GM19240 (cell line): ENCODE measurements around the gene MRPL28.
"Not testable (repeated sequence)": the region's sequence is repeated elsewhere in the genome, so short reads cannot be mapped to it uniquely, and the experiment has no call there.

ENCODE experiments used
- DNase-seq: peaks from one replicate; pipeline ENCODE4 v3.0.0; 2011; ENCODE audit warnings: low spot score; ENCODE audit not compliant: insufficient read length

The MRPL28 gene

DNA sequence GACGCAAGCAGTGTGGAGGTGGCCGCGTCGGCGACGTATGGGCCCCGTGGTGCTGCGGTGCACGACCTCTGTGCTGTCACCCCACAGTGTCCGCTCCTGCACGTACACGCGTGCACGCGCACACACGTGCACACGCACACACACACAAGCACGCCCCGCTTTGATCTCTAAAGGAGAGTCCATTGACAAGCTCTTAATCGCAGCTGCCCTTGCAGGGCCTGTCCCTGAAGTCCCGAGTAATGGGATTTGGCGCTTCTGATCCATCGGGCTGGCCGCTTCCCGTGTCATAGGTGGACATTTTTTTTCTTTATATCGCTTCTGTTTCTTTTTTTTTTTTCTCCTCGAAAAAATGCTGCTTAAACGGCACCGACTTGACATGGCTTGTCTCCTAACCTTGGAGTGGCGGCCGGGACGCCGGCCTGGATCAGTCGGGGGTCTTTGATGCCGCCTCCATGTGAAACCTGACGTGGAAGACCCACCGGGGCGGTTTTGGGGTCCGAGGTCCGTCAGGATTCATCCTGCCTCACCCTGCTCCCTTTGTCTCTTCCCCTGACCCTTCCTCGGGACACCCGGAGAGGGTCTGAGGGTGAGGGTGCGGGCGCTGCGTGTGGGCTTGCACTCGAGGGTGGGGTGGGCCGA is 9.5 kb downstream of the MRPL28 start:
- no peak for DNase-seq

DNA sequence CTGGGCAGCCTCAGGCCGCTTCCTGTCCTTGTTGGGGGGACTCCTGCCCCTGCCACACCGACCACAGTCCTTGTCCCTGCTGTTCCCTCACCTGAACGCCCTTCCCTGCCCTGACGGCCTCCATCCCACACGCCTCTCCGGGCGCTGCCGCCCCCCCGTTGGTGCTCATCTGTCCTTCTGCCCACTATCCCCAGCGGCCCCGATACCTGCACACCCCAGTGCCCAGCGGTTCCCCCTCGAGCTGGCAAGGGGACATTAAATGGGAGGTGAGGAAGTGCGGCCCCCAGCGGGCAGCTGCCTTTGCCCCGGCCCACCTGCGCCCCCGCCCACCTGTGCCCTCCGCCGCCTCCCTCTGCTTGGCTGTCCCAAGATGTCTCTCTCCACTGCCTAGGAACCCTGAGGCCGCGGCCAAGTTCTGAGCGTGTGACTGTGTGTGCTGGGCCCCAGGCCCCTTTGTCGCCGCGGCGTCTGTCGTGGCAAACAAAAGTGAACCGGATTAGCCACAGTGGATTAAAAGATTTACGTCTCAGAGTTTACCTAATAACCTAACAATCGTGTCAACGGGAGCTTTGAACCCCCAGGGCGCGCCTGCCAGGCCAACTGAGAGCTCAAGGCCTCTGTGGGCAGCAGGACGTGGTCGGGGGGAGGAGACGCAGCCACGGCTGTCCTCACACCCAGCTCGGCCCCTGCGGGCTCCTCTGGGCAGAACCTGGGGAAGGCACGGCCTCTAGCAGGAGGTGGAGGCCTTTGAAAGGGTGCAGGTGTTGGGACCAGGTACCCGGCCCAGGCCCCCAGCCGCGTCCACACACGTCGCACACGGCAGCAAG is 10.3 kb downstream of the MRPL28 start:
- DNase-seq = no peak

GRCh38 chr16:359067-359763 is 11.1 kb downstream of the MRPL28 start:
- no peak for DNase-seq

- no peak for DNase-seq
Observed at GRCh38 chr16:356741-357140, 13.6 kb downstream of the MRPL28 start.

GRCh38 chr16:354971-355461 is 15.3 kb downstream of the MRPL28 start:
- DNase-seq = no peak

DNA sequence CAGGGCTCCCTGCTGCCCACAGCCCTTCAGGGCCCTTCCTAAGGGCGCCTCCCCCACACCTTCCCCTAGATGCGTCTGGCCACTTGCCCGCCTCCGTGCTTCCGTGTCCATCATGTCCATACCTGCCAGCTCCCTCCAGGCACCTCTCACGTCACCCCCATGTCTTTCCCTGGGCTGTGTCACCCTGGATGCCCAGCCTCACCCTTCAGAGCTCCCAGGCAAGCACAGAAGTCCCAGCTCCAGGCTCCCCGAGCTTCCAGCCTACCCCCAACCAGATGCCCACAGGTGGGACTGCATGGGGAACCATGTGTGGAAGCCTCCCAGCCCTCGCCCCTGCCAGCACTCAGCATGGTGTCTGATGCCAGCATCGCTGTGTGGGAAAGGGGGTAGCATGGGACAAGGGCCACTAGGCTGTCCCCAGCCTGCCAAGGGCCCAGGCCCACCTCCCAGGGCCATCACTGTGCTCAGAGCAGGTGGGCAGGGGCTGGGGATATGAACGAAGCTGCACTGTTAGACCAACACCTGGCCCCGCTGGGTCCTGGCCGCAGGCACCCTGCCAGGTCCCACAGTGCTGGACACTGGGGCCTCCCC is 16.0 kb downstream of the MRPL28 start:
- DNase-seq = no peak

DNA sequence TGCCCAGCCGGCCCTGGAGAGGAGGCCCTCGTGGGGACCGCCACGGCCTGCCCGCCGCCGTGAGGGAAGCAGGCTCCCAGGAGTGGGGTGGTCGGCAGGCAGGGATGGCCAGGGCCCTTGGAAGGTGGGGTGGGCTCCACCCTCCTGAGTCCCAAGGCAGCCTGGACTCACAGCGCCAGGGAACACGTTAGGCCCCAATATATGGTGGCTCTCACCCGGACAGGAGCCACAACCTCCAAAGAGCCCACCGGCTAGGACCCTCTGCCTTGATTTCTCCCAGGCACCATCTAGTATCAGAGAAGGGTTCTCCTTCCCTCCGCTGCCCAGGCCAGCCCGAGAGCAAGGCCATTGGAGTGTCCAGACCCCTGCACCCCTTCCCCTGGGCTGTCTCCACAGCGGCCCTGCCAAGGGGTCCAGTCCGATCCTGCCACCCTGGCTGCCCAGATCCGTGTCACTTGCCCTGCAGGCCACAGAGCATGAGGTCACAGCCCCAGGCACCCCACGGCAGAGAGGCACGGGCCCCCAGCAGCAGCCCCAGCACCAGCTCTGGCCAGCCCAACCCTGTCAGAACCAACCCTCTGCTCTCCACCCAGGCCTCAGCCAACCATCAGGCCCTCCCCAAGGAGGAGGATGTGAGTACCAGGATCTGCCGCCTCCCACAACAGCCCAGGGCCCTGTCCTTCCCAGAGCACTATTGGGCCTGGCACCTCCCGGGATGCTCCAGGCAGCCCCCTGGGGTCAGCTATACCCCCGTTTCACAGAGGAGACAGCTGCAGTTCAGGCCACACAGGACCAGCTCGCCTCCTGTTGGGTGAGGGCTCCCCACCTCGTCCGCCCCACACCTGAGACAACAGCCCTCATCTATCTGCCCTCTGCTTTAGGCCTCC is 16.7 kb downstream of the MRPL28 start:
- no peak for DNase-seq

DNA sequence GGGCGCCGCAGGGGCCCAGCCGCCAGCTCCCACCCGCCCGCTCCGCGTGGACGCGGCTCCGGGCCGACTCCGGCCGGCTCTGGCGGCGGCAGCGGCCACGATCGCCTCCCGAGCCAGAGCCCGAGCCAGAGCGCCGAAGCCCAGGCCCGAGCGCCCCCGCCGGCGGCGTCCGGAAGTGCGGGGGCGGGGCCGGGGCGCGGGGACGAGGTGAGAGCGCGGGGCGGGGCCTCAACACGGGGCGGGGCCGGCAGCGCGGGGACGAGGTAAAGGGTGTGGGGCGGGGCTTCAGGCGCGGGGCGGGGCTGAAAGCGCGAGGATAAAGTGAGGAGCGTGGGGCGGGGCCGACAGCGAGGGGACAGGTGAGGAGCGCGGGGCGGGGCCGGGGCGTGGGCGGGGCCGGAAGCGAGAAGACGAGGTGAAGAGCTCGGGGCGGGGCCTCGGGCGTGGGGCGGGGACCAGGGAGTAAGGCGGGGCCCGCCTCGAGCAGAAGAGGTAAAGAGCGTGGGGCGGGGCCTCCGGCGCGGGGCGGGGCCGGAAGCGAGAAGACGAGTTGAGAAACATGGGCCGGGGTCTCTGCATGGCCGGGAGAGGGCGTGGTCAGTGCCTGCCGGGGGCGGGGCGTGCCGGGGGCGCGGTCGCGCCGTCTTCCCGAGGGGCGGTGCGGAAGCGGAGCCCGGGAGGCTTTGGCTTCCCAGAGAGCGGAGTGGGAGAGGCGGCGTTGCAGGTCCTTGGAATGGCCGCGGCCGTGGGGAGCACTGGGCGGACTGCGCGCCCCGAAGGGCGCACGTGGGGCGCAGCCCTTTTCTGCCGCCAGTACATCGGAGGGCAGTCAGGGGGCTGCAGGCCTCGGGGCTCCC is 17.6 kb downstream of the MRPL28 start, which contains the start of gene AXIN1:
Gene AXIN1 (minus strand): TSS at position 177 of the 857 bp plus-strand sequence. CDS start 5,698 bp downstream, outside the sequence.
- DNase-seq = peak; percentile 91

- DNase-seq = no peak
Observed at GRCh38 chr16:351804-352520, 18.4 kb downstream of the MRPL28 start.

GRCh38 chr16:350203-350602 is 20.1 kb downstream of the MRPL28 start:
- DNase-seq = no peak

DNA sequence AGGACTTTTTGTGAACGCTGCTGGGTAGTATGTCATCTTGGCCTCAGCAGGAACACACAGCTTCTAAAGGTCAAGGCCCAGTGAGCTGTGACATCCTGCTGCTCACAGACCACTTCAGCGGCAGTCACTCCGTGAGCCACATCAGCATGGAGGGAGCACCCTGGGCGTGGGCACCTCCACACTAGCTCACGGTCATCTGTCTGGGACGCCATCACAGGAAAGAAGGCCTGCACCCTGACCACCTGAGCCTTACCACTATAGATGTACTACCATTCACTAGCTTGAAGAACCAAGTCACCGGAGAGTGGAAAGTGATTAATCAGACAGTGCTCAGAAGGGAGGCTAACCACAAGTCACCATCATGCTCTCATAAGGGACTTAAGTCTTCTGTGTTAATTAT is 21.1 kb downstream of the MRPL28 start:
- DNase-seq = no peak

DNA sequence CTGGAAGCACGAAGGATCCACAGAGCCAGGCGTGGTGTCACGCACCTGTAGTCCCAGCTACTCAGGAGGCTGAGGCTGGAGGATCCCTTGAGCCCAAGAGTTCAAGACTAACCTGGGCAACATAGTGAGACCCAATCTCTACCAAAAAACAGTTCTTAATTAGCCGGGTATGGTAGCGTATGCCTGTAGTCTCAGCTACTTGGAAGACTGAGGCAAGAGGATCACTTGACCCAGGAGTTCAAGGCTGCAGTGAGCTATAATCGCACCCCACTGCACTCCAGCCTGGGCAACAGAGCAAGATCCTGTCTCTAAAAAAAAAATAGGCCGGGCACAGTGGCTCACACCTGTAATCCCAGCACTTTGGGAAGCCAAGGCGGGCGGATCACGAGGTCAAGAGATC is 21.8 kb downstream of the MRPL28 start:
- not testable (repeated sequence) for DNase-seq

DNA sequence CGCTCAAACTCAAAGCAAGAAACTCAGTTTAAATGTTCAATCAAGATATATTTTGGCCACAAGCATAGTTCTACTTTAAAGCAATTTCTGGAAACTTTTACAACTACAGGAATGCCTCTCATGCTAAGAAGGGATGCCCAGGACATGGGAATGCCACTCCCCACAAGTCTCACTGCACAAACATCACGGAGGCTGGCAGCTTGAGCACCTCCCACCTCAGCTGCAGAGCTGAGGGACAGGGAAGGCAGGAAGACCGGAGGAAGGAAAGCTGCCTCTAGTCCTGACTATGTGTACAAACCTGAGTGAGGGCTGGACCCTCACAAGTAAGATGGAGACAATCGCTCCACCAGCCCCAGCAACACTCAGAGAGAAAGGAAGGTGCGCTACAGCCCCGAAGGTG is 23.1 kb downstream of the MRPL28 start:
- no peak for DNase-seq

GRCh38 chr16:346587-346986 is 23.8 kb downstream of the MRPL28 start:
- DNase-seq = no peak

GRCh38 chr16:345772-346171 is 24.6 kb downstream of the MRPL28 start:
- DNase-seq = no peak

DNA sequence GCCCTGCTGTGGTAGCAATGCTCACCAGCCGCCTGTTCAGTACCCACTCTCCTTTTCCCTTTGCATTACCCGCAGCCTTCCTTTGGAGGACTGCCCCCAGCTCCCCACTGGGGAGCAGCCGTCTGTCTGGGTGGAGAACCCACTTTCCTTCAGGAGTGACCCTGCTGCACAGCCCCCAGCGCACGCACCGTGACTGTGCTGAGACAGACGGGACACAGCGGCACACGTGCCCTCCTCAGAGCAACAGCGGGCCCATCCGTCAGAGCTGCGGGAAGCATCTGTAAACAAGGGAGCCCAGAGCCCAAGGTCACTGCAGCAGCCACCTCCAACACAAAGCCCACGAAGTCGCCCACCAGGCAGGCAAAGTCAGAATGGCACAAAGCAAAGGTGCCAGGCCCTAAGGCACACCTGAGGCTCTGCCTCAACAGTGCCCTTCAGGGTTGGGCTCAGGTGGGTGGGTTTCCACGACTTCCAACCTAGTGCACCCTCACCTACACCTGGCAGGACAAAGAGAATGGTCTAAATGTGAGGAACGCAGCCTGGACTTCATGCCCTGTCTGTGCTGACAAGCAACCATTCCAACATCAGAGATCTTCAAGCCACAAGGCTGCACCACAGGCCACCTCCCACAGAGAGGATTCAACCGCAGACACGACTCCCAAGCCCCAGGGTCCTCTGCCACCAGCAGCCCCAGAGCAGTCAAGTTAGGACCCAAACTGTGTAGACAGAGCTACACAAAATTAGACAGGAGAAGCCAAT is 27.7 kb downstream of the MRPL28 start:
- DNase-seq = no peak

- DNase-seq = not testable (repeated sequence)
Observed at GRCh38 chr16:341974-342336, 28.4 kb downstream of the MRPL28 start.
